HG03159 (cell line): ENCODE data around the gene FOXO1.

Experiments
- ATAC-seq: cut with Tn5 transposase; IDR thresholded peaks from one replicate; pipeline ENCODE4 v1.9.1; 2021; ENCODE audit warnings: mild to moderate bottlenecking, moderate library complexity; ENCODE audit not compliant: unreplicated experiment

Gene FOXO1

DNA sequence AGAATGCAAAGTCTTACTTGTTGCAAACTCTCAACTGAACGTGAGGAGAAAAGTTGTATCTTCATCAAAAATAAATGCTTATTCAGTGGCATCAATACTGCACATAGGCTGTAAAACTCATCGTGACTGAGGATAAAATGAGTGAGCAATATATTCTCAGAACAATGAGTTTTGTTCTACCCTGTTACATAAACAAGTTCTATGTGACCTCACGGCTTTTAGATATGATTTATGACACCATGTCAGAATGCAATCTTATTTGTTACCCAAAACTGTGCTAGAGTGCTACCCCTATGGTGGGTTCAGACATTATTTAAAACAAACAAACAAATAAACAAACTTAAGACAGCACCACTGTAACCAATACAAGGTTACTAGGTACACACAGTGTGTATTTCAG lies 55.4 kb downstream of the FOXO1 start:
- no peak for ATAC-seq

DNA sequence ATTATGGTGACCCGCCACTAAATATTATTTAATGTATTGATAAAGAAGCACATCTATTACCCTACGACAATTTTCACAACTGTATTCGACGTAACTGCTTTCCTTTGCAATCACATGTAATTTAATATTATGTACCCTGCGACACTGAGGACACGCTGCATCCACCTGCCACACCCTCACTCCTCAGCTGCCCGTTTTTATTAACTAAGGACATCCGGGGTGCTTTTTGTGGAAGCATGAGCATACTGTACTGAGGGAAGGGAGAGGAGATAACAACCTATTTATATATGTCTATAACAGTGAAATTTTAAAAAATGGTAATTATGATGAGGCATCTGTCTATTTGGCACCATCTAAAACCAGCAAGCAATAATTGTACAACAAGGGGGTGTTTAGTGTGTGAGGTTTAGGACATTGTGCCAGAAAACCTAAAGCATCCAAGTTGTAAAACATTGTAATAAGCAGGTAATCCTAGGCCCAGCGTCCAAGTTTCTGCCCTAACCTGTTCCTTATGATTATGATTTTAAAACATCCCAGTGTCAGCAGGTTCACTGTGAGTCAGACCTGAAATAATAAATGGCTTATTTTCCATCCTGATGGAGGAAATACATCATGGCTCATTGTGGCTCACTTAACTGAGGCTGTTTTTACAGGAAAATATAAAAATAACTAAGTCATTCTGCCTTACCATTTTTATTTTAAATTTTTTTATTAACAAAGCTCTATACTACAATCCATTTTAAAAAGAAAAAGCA lies 56.3 kb downstream of the FOXO1 start:
- no peak for ATAC-seq

DNA sequence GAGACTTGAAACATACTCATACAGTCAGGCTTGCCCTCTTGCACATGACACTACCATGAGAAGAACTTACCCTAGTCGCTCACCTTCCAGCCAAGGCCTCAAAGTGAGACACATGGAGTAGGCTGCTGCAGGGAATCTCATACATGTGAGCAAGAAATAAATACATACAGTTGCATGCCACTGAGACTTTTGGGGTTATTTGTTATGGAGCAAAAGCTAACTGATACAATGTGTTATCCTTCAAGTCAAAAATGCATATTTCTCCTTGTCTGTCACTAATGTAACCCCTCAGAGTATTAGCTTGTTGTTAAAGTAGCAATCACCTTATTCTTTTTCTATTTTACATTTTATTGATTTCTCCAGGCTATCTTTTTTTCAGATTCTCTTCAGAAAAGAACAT lies 58.1 kb downstream of the FOXO1 start:
- no peak for ATAC-seq

DNA sequence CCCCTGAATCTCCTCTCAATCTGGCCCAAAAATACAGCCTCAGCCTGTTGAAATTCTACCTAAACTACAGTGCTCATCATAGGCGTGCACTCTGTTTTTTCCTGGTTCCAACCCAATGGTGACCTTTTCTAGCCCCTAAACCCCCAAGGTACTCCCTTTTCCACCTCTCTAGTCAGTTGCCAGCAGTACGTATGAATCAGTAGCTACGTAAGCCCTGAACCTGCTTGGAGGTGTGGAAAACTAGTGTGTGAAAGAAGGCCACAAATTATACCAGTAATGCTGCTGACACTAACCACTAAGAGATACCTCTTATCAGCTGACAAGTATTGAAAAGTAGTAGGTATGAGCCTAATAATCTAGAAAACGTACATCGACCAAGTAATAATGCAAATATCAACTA lies 60.9 kb downstream of the FOXO1 start:
- no peak for ATAC-seq

DNA sequence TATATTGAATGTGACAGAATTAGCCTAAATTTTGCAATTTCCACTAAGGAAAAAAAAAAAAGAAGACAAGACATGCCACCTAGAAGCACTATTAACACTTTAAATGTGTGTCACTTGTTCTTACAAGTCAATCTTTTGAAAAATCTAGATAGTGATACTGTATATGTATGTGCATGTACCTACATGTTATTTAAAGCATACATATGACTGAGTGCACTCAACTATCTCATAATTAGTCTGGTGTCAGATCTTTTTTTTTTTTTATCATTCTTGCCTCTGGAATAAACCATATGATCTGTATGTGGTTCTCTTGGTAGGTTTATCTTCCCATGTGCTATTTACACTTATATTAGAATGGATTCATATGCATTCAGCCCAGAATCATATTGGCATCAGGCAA lies 62.3 kb downstream of the FOXO1 start:
- ATAC-seq: no peak

DNA sequence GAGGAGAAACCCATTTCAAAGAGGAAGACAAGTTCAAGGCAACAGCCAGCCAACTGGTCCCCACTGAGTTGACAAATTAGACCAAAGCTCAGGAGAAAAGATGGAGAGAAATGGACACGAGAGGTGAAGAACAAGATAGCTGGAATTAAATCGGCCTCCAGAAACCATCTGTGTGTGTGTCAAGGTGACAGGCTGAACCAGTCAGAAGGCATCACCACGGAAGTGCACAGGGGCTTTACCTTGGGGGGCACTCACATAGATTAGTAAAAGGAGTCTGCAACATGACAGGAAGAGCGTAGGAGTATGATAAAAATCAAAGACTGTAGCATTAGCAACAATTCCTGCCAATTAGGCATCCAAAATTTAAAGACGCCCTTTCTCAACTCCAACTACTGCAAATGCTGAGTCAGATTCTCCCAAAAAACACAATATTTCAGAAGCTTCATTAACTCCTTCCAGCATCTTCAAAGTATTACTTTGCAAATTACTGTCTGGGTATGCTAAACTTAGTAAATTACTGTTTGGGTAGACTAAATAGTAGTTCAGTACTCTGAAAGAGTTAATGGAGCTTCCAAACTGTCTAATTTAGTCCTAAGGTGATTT lies 66.2 kb downstream of the FOXO1 start:
- no peak for ATAC-seq

DNA sequence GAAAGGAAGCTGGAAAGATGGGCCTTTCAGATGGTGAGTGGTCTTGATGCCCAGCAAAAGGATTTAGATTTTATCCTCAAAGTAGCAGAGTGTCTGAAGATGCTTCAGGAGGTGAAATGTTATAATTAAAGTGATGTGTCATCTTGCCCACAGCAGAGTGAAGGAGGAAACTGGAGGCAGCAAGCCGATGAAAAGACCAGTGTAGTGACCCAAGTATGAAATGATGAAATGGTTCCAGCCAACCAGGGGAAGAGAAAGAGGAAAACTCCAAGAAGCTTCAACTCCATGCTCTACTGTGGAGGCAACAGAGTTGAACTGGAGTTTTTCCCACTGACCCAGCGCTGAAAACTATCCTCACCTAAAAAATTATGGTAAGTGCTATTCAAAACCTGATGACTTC lies 66.7 kb downstream of the FOXO1 start:
- ATAC-seq: no peak

DNA sequence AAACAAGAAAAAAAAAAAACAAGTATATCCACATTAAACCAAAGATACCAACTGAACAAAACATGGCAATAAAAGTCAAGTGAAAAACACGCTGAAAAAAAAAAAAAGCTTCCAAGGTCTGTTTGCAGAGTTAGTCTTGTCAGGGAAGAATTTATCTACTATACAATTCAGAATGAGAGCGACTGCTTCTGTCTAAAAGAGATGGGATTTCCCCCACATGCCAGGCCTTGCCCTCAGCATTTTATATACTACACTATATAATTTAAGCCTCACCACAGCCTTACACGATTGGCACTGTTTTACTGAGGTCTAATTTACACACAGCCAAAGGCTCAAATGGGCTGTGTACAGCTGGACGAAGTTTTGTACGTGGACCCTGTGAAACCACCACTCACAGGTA lies 67.3 kb downstream of the FOXO1 start:
- no peak for ATAC-seq

DNA sequence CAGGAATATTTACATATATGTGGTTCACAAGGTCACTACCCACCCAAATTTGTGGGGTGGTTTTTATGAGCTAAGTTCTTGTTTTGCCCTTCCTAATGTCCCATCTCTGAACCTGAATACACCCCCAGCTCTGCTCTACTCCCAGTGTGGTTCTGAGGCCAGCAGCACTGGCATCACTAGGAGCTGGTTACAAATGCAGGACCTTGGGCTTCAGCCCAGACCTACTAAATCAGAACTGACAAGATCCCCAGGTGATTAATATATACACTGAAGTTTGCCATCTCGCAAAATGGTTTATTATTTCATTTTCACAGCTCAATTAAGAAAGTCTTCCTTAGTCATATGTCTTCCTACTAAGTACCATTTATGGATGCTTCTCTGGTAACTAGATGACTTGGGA lies 67.9 kb downstream of the FOXO1 start:
- ATAC-seq: no peak

DNA sequence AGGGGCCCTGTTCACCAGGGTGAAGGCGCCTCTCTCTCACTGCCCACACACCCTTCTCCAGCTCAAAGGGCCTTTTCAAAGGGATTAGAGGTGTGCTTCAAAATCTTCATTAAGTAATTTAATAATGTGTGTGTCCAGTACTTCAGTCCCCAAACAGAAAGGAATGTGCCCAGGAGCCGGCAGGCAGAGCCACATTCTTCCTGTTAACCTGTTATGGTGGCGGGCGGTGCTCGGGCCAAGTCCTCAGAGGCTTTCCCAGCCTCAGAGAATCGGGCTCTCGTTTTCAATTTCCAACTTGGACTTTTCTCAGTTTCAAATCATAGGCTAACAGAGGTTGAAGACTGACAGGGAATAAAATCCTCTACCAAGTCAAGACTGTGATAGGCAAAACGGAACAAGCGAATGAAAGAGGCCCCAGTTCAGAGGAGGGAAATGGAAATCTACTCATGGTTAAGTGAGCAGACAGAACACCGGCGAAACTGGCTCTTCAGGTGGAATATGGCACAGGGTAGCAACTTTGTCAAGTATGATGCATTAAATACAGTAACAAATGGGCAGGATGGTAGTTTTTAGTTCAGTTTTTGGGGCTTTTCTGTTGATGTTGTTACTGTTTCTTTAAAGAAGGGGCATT lies 68.6 kb downstream of the FOXO1 start:
- no peak for ATAC-seq

DNA sequence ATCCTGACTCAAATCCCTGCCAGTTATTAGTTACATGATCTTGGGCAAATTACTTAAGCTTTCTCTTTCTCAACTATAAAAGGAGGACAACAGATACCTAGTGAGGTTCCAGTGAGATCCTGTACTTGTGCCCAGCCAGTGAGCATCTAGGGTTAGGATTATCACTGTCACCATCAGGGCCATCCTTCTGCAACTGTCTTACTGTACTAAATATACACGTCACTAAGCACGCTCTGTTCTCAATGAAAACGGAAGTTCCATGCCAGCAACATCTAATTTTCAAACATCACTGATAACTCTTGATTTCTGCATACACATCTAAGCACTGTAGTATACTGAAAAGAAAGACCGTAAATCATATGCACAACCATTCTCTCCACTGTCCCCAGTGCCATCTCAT lies 70.0 kb downstream of the FOXO1 start:
- ATAC-seq: no peak

DNA sequence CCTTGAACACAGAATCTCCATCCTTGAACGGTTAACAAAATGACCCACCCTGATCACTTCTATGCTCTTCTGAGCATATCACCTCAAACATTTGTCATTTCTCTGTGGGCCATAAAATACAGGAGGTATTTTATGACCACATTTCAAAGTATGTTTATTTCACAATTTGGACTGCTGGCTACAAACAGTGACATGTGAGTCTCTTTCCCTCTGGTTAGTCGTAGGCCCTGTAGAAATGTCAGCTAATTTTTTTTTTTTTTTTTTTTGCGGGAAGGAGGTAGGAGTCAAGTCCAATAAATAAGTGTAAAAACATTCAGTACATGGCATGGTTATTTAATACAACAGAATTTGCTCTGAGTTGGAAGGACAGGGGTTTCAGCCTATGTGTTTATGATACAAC lies 70.7 kb downstream of the FOXO1 start:
- ATAC-seq: no peak

DNA sequence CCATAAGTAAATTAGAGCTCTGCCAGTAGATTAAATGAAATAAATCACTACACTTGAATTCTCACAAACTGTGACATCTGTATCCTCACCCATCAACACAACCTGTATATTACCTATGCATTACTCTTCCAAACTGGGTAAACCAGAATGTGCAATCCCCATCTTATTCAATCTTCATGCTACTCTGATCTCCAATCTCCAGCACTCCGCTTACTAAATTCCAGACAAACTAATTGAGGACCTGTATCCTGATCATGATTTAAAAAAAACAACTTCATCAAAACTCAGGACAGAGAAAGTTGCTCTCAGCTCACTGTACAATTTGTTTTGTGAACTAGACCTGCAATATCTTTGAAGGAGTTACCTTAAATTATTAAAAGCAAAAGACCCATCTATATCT lies 74.4 kb downstream of the FOXO1 start:
- ATAC-seq: no peak

DNA sequence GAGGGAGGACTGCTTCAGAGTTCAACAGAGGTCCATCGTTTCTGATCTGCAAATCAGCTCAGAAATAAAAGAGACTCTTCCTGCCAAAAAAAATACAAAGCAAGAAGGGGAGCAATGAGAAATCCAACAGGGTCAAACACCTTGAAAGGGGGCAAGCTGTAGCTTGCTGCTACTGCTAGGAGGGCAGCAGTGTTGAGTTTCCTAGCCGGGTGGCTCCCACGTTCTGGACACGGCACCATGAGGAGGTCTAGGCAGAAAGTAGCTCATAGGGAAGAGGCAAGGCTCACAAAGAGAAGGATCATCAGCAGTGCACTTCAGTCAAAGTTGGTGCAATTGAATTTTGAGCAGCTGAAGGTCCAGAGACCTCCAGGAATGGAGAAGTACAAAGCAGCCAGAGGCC lies 75.3 kb downstream of the FOXO1 start:
- ATAC-seq: no peak

DNA sequence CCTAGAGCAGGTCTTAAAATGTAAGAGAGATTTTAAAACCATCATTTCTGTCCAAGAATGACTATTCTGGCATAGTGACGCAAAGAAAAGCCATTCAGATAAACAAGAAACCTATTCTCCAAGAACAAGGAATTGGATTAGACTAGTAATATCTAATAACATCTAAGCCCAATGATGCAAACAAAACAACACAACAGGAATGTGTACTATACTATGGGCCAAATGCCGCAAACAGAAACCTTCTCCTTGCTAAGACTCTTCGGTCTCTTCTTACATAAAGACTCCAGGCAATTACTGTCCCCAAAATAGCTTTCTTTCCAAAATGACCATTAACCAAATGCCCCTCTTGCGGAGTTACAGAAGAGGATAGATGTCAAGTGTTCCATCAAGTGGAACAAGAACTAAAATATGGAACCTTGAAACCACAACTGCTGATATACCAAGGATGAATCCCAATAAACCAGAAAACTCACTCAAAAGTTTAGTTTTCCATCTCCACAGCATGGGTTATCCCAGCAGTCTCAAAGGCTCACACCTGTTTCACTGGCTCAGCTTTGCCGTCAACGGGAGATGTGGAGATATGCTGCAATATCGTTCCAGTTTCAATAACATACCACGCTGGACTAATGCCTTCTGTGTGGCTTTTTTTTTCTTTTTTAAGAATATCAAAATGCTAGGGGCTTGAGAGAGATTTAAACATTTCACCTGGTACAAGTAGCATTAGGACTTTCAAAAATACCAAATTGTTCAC lies 76.2 kb downstream of the FOXO1 start:
- no peak for ATAC-seq

DNA sequence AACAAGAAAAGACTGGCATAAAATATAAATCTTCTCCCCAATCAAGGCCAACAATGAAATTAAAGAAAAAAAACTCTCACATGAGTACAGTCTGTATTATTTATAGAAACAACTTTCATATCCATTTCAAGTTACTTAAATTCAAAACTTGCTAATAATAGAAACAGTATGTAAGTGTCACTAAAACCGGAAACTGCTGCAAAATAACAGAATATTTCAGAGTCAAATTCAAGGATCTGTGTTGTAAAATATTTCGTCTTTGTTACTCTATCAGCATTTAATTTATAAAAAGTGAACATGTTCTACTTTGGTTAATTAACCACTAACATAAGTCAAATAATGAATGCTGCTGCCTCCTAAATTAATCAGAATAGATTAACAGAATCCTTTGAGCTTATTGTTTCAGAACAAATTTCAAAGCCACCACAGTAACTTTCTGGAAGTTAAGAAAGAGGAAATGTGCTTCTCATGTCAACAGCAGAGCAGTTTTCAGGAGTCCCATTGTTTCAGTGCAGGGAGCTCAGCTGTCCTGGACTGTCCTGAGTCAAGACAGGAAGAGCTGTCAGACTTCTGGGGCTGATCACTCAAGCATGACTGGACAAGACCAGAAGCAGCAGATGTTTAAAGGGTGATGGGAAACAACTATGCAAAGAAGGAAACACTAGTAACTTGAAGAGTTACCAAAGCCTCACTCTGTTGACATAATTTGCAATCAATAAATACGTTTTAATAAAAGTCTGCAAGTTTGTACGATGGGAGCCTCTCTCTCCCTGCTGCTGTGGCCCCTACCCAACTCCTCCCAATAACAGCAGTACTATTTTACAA lies 76.9 kb downstream of the FOXO1 start:
- peak; percentile 86 for ATAC-seq

DNA sequence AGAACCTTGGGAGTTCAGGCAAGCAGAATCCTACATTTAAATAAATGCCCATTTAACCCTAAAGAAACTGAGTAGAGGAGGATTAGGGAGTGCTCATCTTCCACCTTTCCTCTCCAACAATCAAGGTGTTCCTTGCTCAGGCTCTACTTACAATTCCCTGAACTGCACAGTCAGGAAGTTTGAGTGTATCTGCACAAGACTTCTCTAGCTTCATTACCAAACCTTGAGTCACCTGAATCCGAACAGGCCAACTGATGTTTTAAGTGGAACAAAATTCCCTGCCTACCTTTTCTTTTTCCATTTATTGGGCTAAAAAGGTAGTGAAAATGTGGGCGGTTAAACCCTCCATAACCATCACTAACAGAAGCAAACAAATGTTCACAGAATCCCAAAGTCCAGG lies 78.3 kb downstream of the FOXO1 start:
- ATAC-seq: no peak

DNA sequence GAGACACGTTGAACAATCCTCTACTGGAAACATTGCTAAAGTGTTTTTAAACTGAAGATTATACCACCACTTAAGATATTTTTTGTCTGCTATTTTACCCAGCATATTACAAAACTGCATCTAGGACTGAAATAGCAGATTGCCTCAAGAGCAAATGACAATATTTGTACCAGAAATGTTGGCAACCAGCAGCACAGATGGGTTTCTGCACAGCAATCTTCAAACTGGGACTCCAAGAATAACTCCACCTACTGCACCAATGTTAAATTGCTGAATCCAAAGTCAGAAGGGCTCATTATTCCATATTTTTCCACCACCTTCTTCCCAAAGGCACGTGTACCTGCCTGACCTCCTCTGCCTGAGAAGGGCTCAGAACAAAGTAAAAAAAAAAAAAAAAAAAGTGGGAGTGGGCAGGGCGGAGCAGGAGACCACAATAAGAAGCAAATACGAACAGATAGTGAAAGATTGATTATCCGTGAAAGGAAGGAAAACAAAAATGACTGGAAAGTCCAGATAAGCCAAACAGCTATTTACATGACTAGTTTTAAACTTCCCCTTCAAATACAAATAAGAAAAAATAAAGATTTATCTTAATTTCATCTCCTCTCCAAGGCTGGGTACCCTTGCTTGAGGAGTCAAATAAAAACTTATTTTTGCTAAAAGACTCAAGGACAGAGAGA lies 79.4 kb downstream of the FOXO1 start:
- ATAC-seq: no peak

DNA sequence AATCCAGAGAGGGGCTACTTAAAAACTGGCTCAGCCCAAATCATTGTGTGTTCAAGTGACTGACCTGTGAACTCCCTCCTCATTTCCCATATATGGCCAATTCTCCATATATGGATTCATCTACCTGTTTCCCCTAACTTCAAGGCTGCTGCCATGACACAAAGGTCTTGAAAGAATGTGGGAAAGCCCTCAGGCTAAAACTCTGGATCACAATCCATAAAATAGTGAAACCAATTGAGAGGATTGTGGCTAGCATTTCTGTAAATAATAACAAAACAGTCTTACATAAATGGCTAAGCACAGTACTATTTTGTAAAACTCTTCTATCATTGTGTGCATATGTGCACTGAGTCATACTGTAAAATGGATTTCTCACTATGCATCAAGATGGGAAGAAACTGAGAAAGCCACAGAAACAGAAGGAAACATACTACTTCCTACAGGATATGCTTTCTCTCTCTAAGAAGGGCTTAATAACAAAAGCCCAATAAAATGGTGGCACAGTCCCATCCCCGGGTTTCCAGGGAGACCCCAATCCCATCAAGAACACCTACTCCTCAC lies 80.5 kb downstream of the FOXO1 start:
- no peak for ATAC-seq

DNA sequence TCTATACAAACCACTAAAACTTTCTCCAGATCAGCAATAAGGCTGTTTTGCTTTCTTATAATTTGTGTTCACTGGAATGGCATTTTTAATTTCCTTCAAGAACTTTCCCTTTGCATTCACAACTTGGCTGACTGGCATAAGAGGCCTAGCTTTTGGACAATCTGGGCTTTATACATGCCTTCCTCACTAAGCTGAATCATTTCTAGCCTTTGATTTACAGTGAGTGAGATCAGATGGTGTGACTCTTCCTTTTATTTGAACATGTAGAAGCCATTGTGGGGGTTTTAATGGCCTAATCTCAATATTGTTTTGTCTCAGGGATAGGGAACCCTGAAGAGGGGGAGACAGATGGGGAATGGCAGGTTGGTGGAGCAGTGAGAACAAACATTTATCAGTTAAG lies 82.7 kb downstream of the FOXO1 start:
- no peak for ATAC-seq
